Left lung (tissue), 10 donors: ENCODE results near the gene RABGAP1L. TPM values are rescaled to one million over a fixed set of nuclear protein-coding genes. Genes with fewer than 3 reads are reported as not detected.

Experiments
- ATAC-seq: fragments of 200-7000 bp; cut with Tn5 transposase; one replicate; pipeline ENCODE4 v1.9.1; 2020; ENCODE audit warnings: moderate library complexity
- DNase-seq, 4 donors: peaks; one replicate each; pipeline ENCODE4 v3.0.0-alpha.2; 2013 to 2020
- H3K27ac ChIP-seq, 2 donors: fragments of 200-600 bp; sonication (generic) in 1 of 2; one replicate each; pipeline versions ENCODE4 v1.5.0 to v1.8.0; 2020 to 2021
- H3K27me3 ChIP-seq, 2 donors: fragments of 200-600 bp; sonication (generic) in 1 of 2; one replicate each; pipeline versions ENCODE4 v1.5.0 to v1.8.0; 2020 to 2021
- H3K36me3 ChIP-seq, 2 donors: fragments of 200-600 bp; sonication (generic) in 1 of 2; one replicate each; pipeline versions ENCODE4 v1.5.0 to v1.8.0; 2020 to 2021
- H3K4me1 ChIP-seq, 2 donors: fragments of 200-600 bp; one replicate each; pipeline ENCODE4 v1.8.0; 2021
- H3K4me3 ChIP-seq, 2 donors: fragments of 200-600 bp; sonication (generic) in 1 of 2; one replicate each; pipeline versions ENCODE4 v1.5.0 to v1.8.0; 2020 to 2021; ENCODE audit warnings: mild to moderate bottlenecking in 1 of 2
- H3K9me3 ChIP-seq, 2 donors: fragments of 200-600 bp; sonication (generic) in 1 of 2; one replicate each; pipeline versions ENCODE4 v1.5.0 to v1.8.0; 2020 to 2021
- CTCF ChIP-seq, 2 donors: fragments of 200-600 bp; sonication (generic) in 1 of 2; IDR thresholded peaks; one replicate each; pipeline versions ENCODE4 v1.5.0 to v1.8.0; 2021; ENCODE audit warnings: antibody characterized with exemption in 2 of 2
- intact Hi-C, 2 donors: fragments of 100-400 bp; cut with DNase I; formaldehyde crosslinking; loops; one replicate each; pipeline versions ENCODE4 v1.11.2 to v1.14.2; 2022
- polyA plus RNA-seq, 6 donors: library from polyadenylated mRNA; unstranded; fragments of 120-200 nt; gene quantifications; one replicate each; pipeline ENCODE4 v1.2.1, GENCODE V29; 2013; ENCODE audit not compliant: insufficient read length in 6 of 6
- total RNA-seq, 2 donors: library from RNA; stranded (reverse); fragmentation: NEBNext Ultra II Directional; extraction: Animal tissue kit (Norgen Biotek cat#: 25700); gene quantifications; one replicate each; pipeline ENCODE4 v1.2.1, GENCODE V29; 2021
- donor health status: DM: no; HTN: yes; CAD: no.
- donor health status: DM: no; HTN: no; CAD: no.

RABGAP1L gene
- total and polyA plus RNA-seq, 8 donors, result 40.3 to 67.3 (median 51.4) TPM

DNA sequence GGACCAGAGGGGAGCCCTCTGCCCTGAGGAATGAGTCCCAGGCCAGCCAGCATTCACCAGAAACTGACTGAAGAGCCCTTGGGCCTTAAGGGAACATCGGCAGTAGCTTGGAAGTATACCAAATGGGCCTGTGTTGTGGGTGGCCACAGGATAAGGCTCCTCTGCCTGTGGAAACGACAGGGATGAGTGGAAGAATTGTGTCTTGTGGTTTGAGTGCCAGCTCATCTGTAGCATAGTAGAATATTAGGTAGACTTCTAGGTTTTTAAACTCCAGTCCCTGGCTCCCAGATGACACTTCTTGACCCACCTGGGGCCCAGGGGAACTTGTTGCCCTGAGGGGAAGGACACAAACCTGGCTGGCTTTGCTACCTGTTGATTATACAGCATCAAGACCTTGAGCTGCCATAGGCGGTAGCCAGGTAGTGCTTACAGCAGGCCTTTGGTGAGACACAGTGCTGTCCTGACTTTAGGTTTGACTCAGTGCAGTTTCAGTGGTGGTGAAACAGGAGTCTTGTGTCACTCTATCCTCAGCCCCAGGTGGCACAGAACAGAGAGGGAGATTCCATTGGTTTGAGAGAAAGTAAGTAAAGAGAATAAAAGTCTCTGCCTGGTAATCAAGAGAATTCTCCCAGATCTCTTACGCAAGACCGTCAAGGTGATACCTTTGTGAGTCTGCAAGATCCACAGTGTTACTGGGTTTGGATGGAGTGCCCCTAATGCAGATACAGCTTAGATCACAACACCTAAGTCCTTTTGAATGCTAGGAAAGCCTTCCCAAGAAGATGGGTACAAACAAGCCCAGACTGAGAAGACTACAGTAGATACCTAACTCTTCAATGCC lies 50.2 kb downstream of the RABGAP1L start:
- no peak for TF ChIP-seq CTCF (IDR thresholded peaks at IDR 0.05)
- ATAC-seq (no peak), DNase-seq (no peak)
- Histone ChIP-seq H3K4me3 (no peak overlapping the region), H3K27me3 (no peaks in the 10 kb centered on the region), H3K9me3 (no peaks in the 10 kb centered on the region), H3K27ac (no peak overlapping the region), H3K36me3 (no peaks in the 10 kb centered on the region), H3K4me1 (peaks cover 0 to 6% of the 10 kb centered on the region in 2 donors)
- intact Hi-C loops, result no loop called here

- intact Hi-C loops, result no loop called here
- Histone ChIP-seq H3K27me3 (no peaks in the 10 kb centered on the region), H3K36me3 (no peaks in the 10 kb centered on the region), H3K4me1 (no peaks in the 10 kb centered on the region), H3K27ac (no peak overlapping the region), H3K9me3 (no peaks in the 10 kb centered on the region), H3K4me3 (no peak overlapping the region)
- no peak for DNase-seq
- TF ChIP-seq CTCF (IDR thresholded peaks at IDR 0.05), result no peak
- no peak for ATAC-seq
Measured at GRCh38 chr1:174211486-174211885, 52.2 kb downstream of the RABGAP1L start.

DNA sequence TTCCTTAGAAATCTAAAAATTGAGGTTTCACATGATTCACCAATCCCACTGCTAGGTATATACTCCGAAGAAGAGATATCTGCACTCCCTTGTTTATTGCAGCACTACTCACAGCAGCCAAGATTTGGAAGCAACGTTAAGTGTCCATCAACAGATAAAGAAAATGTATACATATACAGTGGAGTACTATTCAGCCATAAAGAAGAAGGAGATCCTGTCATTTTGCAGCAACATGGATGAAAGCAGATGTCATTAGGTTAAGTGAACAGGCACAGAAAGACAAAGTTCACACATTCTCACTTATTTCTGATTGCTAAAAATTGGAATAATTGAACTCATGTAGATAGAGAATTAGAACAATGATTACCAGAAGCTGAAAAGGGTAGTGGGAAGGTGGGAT lies 56.4 kb downstream of the RABGAP1L start:
- intact Hi-C loops, result no loop called here
- no peaks in the 10 kb centered on the region for H3K9me3 ChIP-seq
- H3K27ac ChIP-seq, result no peak overlapping the region
- ATAC-seq (no peak), DNase-seq (no peak)
- H3K27me3 ChIP-seq, result no peaks in the 10 kb centered on the region
- H3K4me3 ChIP-seq, result no peak overlapping the region
- no peaks in the 10 kb centered on the region for H3K4me1 ChIP-seq
- TF ChIP-seq CTCF (IDR thresholded peaks at IDR 0.05), result no peak
- H3K36me3 ChIP-seq, result no peaks in the 10 kb centered on the region

- no peak overlapping the region for H3K27ac ChIP-seq
- intact Hi-C loops, result no loop called here
- no peaks in the 10 kb centered on the region for H3K9me3 ChIP-seq
- DNase-seq (no peak), ATAC-seq (no peak)
- H3K4me1 ChIP-seq, result no peaks in the 10 kb centered on the region
- no peak for TF ChIP-seq CTCF (IDR thresholded peaks at IDR 0.05)
- H3K4me3 ChIP-seq, result no peak overlapping the region
- no peaks in the 10 kb centered on the region for H3K27me3 ChIP-seq
- peaks cover 0 to 7% of the 10 kb centered on the region in 2 donors for H3K36me3 ChIP-seq
Measured at GRCh38 chr1:174217248-174217647, 57.9 kb downstream of the RABGAP1L start.

GRCh38 chr1:174217787-174218574 lies 58.7 kb downstream of the RABGAP1L start:
- intact Hi-C loops, result no loop called here
- Histone ChIP-seq H3K36me3 (peaks cover 0 to 12% of the 10 kb centered on the region in 2 donors), H3K4me1 (no peaks in the 10 kb centered on the region), H3K27ac (no peak overlapping the region), H3K4me3 (no peak overlapping the region), H3K9me3 (no peaks in the 10 kb centered on the region), H3K27me3 (no peaks in the 10 kb centered on the region)
- DNase-seq (peak in 2 of 4 donors; percentile 15 to 38), ATAC-seq (peak; percentile 88)
- peak; percentile 58 to 79 for TF ChIP-seq CTCF (IDR thresholded peaks at IDR 0.05)
